ENCODE results near the gene RARG. TPM values are rescaled to one million over a fixed set of nuclear protein-coding genes. Genes with fewer than 3 reads are reported as not detected.

Gene RARG
- total and polyA plus RNA-seq, 7 donors, result 3.7 to 10.8 (median 6.2) TPM

DNA sequence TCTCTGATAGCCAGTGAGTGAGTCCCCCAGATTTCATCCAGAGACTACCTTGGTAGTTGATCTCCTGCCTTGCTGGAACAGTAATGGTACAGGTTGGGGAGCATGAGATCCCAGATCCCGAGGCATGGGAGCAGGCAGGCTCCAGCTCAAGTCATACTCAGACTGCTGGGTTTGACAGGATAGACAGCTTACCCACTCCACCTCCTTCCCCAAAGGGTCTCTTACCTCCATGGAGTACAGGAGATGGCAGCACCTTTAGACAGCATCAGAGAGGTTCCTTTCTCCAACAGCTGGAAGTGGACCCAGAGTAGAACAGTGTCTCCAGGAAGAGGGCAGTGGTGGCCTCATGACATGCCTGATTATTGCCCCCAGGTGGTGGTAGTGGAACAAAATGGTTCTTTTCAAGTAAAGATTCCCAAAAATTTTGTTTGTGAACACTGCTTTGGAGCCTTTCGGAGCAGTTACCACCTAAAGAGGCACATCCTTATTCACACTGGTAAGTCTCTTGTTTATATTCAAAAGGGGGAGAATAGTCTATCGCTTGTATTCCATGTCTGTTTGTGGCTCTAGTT, 46.3 kb downstream of the RARG start:
- TF ChIP-seq, protein P1, sequence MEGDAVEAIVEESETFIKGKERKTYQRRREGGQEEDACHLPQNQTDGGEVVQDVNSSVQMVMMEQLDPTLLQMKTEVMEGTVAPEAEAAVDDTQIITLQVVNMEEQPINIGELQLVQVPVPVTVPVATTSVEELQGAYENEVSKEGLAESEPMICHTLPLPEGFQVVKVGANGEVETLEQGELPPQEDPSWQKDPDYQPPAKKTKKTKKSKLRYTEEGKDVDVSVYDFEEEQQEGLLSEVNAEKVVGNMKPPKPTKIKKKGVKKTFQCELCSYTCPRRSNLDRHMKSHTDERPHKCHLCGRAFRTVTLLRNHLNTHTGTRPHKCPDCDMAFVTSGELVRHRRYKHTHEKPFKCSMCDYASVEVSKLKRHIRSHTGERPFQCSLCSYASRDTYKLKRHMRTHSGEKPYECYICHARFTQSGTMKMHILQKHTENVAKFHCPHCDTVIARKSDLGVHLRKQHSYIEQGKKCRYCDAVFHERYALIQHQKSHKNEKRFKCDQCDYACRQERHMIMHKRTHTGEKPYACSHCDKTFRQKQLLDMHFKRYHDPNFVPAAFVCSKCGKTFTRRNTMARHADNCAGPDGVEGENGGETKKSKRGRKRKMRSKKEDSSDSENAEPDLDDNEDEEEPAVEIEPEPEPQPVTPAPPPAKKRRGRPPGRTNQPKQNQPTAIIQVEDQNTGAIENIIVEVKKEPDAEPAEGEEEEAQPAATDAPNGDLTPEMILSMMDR (IDR thresholded peaks at IDR 0.05), result no peak
- intact Hi-C loops (cut with DNase I), result no loop called here
- no peak for DNase-seq
- Histone ChIP-seq H3K4me1 (peaks cover 35% of the 10 kb centered on the region), H3K27ac (no peak overlapping the region), H3K9me3 (no peaks in the 10 kb centered on the region), H3K36me3 (ENCODE audit: insufficient read depth in 1 of 2, low read depth in 1 of 2) (peaks cover 8 to 80% of the 10 kb centered on the region in 2 donors), H3K4me3 (no peak overlapping the region), H3K27me3 (ENCODE audit: insufficient read depth in 3 of 3, low read length in 2 of 3) (no peaks in the 10 kb centered on the region)
- WGBS, 3 donors, result 91 to 98% (median 93%) methylated on average over 3 of the region's 3 CpGs
- ATAC-seq, result no peak

DNA sequence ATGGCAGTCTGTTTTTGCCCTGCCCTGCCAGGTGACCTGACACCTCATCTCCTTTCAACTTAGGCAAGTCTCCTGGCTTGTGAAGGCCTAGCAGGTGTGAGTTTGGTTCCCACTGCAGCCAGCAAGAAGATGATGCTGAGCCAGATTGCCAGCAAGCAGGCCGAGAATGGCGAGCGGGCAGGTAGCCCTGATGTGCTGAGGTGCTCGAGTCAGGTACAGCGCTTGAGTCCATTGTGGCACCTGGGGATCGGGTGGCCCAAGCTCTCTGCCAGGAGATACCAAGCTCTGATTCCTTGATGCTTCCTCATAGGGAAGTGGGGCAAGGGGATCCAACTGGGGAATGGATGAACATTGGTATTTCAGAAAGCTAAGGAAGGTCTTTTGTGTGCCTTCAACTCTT, 47.2 kb downstream of the RARG start:
- TF ChIP-seq, protein P1 (IDR thresholded peaks at IDR 0.05), result no peak
- H3K27ac ChIP-seq, result no peak overlapping the region
- DNase-seq (no peak), ATAC-seq (no peak)
- WGBS, 3 donors, result 86 to 98% (median 92%) methylated on average over 6 of the region's 6 CpGs
- no peak overlapping the region for H3K4me3 ChIP-seq
- H3K4me1 ChIP-seq, result peaks cover 34% of the 10 kb centered on the region
- no peaks in the 10 kb centered on the region for H3K9me3 ChIP-seq
- H3K36me3 ChIP-seq (ENCODE audit: insufficient read depth in 1 of 2, low read depth in 1 of 2), result peaks cover 8 to 80% of the 10 kb centered on the region in 2 donors
- no peaks in the 10 kb centered on the region for H3K27me3 ChIP-seq (ENCODE audit: insufficient read depth in 3 of 3, low read length in 2 of 3)
- intact Hi-C loops (cut with DNase I), result no loop called here

DNA sequence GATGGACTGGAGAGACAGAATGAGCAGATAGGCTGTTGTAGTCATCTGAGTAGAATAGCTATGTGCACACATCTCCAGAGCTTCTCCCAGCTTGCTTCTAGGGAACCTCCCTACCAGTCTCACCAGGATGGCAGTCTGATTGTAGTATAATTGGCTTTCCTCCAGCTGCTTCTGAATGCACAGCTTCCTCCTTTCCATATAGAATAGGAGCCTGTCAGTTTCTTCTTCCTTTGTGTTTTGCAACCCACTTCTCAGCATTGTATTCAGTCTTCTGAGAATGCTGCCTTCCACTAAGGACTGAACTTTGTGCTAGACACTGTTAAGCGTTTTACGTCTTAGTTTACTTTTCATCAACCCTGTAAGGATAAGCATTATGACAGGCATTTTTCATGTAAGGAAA, 49.1 kb downstream of the RARG start:
- no peak for DNase-seq

DNA sequence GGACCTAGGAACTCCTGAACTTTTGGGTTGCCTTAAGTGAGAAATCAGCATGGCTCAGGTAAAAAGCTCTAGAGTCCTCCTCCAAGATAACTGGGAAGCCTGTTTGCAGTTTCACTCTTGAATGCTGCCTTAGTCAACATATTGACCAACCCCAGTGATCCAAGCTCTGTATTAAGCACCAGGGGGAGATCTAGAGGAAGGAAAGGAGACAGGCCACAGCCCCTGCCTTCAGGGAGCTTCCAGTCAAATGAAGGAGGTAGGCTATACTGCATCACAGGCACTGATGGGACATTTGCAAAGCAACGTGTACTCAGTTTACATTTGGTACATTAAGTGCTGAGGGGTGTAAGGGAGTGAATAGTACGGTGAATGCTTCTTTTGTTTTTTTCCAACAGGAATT, 50.1 kb downstream of the RARG start:
- Histone ChIP-seq H3K4me3 (peak overlapping the region; percentile 77), H3K27ac (peak overlapping the region; percentile 92), H3K27me3 (ENCODE audit: insufficient read depth in 3 of 3, low read length in 2 of 3) (no peaks in the 10 kb centered on the region), H3K9me3 (no peaks in the 10 kb centered on the region), H3K4me1 (peaks cover 41% of the 10 kb centered on the region), H3K36me3 (ENCODE audit: insufficient read depth in 1 of 2, low read depth in 1 of 2) (peaks cover 0 to 53% of the 10 kb centered on the region in 2 donors)
- TF ChIP-seq, protein P1 (IDR thresholded peaks at IDR 0.05), result no peak
- ATAC-seq, result no peak
- DNase-seq, result no peak
- intact Hi-C loops (cut with DNase I), result no loop called here
- 63 to 77% (median 67%) methylated on average over 2 of the region's 2 CpGs for WGBS, 3 donors

More for the DNA sequence above, 49.1 kb downstream of the RARG start:
- no peak for ATAC-seq
- peaks cover 8 to 63% of the 10 kb centered on the region in 2 donors for H3K36me3 ChIP-seq (ENCODE audit: insufficient read depth in 1 of 2, low read depth in 1 of 2)
- peak overlapping the region; percentile 77 for H3K4me3 ChIP-seq
- no peak overlapping the region for H3K27ac ChIP-seq
- intact Hi-C loops (cut with DNase I), result no loop called here
- peaks cover 41% of the 10 kb centered on the region for H3K4me1 ChIP-seq
- H3K9me3 ChIP-seq, result no peaks in the 10 kb centered on the region
- 60 to 72% (median 67%) methylated on average over 2 of the region's 2 CpGs for WGBS, 3 donors
- H3K27me3 ChIP-seq (ENCODE audit: insufficient read depth in 3 of 3, low read length in 2 of 3), result no peaks in the 10 kb centered on the region
- TF ChIP-seq, protein P1 (IDR thresholded peaks at IDR 0.05), result no peak
